NCI-H1694 treated with DMSO at 0.1 percent for 48 hours (cell line): ENCODE measurements around the gene RBM19.

ENCODE experiments used
- DNase-seq: peaks from one replicate; lab custom pipeline; 2025; lab: John Stamatoyannopoulos, UW

RBM19 gene

GRCh38 chr12:113958108-113958507 is 8.0 kb downstream of the RBM19 start:
- no peak for DNase-seq

- no peak for DNase-seq
Measured at GRCh38 chr12:113957627-113958026, 8.5 kb downstream of the RBM19 start.

- DNase-seq: no peak
Measured at GRCh38 chr12:113955109-113955970, 10.8 kb downstream of the RBM19 start.

DNA sequence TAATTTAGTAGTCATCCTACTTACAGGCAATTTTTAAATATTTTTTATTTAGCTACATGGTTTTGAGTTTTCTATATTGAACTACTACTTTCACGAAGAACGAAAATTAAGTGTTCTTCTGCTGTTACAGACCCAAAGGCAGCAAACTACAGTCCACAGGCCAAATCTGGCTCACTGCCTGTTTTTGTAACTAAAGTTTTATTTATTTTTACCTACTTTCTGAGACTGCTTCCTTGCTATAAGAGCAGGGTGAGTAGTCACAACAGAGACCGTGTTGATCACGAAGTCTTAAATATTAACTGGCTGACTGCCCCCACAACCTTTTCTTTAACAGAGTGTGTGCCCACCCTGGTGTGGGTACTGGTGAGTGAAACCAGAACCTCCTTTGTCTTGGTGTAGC is 11.6 kb downstream of the RBM19 start:
- no peak for DNase-seq

GRCh38 chr12:113950873-113951272 is 15.3 kb downstream of the RBM19 start:
- no peak for DNase-seq

DNA sequence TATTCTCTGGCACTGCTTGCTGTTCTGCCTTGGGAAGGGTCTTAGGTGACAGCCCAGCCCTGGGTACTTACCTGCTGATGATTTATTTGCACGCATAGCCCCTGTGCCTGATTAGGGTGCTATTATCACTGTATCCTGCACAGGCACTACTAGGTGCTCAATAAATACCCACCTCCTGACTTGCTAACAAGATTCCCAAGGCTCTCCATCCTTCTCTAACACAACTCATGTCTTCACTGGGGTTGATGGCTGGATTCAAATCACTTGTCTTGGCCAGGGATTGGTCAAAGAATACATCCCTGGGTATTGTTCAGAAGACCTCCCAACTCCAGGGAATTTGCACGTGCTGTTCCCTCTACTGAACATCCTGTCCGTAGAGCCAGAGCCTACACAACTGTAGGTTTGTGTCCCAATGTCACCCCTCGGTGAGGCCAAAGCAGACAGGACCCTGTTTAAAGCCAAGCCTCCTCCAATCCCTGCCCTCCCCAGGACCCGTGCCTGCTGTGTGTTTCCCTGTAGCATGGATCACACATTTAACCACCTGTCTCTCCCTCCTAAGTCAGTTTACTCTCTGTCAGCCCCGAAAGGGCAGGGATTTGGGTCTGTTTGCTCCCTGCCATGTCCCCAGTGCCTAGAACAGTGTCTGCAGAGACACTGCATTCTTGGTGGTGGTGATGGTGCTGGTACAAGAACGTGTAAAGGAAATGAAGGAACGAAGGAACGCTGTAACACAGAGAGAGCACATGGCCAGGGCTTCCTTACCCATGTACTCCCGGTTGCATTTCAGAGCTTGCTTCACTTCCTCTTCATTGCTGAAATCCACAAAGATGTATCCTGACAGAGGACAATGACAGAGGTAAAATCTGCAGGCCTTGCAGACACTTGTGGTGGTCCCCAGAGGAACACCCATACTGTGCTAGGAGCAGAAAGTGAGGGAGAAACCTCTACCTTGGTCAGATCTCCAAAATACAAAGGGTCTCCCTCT is 16.5 kb downstream of the RBM19 start:
- DNase-seq: no peak

- DNase-seq: no peak
Measured at GRCh38 chr12:113948151-113948914, 17.8 kb downstream of the RBM19 start.

- no peak for DNase-seq
Measured at GRCh38 chr12:113946175-113946574, 19.9 kb downstream of the RBM19 start.

DNA sequence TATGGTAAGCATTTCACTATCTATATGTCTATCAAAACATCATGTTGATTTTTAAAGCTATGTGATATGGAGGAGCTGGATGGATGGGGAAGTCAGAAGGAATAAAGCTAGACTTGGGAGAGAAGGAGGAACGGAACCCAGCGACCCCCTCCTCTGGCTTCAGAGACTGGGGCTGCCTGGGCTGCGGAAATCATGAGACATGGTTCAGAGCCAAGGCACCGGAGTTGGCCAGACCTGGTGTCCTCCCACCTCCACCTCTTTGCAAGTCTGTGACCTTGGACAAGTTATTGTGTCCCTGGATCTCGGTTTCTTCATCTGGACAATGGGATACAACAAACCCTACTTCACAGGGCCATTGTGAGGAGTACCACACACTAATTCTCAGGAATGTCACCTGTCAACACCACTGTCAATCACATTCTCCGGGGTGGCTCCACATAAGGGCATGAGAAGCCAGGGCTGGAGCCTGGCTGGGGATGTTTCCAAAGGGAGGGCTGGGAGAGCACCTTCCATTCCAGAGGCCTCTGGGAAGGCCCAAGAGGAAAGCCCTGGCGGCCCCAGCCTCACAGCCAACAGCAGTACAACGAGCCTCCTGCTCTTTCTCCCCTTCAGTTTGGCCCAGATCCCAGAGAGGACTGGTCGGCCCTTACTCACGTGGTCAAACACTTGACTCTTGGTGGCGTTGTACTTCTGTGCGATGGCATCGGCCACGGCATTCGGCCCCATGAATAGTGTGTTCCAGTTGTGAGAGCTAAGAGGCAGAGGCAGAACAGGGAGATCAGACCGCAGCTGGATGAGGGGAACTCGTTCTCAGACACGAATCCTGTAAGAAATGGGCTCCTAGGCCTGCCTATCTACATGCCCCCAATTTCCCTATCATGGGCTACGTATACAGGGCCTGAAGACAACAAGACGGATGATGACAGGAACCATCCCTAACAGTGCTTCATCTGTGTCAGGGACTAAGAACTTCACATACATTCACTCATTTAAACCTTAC is 20.7 kb downstream of the RBM19 start:
- DNase-seq: no peak

DNA sequence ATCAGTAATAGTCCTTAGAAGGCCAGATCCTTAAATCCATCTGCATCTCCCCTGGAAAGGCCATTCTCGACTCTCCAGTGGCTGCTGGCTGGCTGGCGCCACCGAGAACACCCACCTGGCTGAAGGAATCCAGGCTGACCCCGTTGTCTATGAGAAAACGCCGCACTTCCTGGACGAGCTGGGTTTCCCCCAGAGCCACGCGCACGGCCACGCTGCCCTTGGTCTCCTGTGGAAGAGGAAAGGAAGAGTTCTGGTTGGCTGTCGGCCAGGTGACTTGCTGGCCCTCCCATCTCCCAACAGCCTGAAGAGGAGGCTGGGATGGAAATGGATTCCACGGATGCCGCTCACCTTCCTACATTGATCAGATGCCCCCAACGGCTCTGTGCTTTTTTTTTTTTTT is 23.9 kb downstream of the RBM19 start:
- DNase-seq: no peak

DNA sequence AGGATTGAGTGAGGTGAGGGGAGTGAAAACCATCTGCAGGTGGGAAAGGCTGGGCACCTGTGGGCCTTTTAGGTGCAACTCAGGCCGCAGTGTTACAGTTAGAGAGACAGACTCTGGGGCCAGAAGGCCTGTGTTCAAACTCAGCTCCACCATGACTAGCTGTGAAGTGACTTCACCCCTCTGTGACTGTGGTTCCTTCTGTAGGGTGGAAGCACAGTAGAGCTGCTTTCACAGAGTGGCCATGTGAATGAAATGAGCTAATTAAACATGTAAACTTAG is 25.0 kb downstream of the RBM19 start:
- no peak for DNase-seq

GRCh38 chr12:113940357-113941207 is 25.5 kb downstream of the RBM19 start:
- DNase-seq: no peak

- no peak for DNase-seq
Measured at GRCh38 chr12:113939867-113940266, 26.3 kb downstream of the RBM19 start.

GRCh38 chr12:113938471-113938870 is 27.7 kb downstream of the RBM19 start:
- no peak for DNase-seq

- no peak for DNase-seq
Measured at GRCh38 chr12:113936460-113936859, 29.7 kb downstream of the RBM19 start.

GRCh38 chr12:113935459-113935858 is 30.7 kb downstream of the RBM19 start:
- DNase-seq: no peak

GRCh38 chr12:113934946-113935345 is 31.2 kb downstream of the RBM19 start:
- no peak for DNase-seq

DNA sequence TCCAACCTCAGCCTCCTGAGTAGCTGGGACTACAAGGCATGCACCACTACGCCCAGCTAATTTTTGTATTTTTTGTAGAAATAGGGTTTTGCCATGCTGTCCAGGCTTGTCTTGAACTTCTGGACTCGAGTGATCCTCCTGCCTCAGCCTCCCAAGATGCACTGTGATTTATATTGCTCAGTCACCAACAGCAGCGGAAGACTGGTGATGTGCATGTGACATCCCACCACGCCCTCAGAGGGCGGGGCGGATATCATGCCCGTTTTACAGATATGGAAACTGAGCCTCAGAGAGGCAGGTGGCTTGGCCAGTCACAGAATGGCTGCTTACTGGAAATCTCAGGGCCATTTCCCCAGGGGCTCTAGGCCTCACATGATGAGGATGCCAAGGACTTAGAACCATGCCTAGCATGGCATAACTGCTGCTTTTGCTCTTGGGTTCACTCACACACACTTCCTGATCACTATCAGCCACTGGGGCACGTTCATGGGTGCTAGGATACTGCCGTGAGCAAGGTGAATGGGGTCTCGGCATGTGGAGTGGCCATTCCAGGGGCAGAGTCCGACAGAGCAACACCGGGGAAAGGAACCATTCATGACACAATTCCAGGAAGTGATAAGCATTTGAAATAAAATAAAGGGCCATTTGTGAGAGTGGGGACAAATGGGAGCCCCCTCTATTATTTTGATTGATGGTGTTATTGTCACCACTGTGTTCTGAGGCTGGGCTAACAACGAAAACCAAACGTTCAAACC is 31.9 kb downstream of the RBM19 start:
- no peak for DNase-seq

GRCh38 chr12:113933201-113933786 is 32.8 kb downstream of the RBM19 start:
- no peak for DNase-seq
